CD8-positive, alpha-beta memory T cell (primary cell): ENCODE data around the gene HLA-E. TPM values are rescaled to one million over a fixed set of nuclear protein-coding genes. Genes with fewer than 3 reads are reported as not detected.

Experiments used
- CTCF ChIA-PET: fragments of 350-600 bp; sonication (Branson Sonifier 250); formaldehyde crosslinking; loops from one replicate; lab custom pipeline; 2021; ENCODE audit warnings: antibody characterized with exemption; lab: Charles Lee
- POLR2A ChIA-PET: fragments of 350-600 bp; sonication (Branson Sonifier 250); formaldehyde crosslinking; loops from one replicate; lab custom pipeline; 2021; ENCODE audit warnings: antibody characterized with exemption; lab: Charles Lee
- DNase-seq, 5 donors: peaks; one replicate each; pipeline versions ENCODE4 v3.0.0 to v3.0.0-alpha.2; 2020 to 2022; ENCODE audit warnings: mixed read lengths in 1 of 5
- H3K27ac ChIP-seq: one replicate; pipeline ENCODE4 v1.7.0; 2013; ENCODE audit warnings: low read depth, mild to moderate bottlenecking, low read length, moderate library complexity
- H3K27me3 ChIP-seq: 2 replicates; pipeline ENCODE4 v1.7.0; 2013; ENCODE audit warnings: low read length, mild to moderate bottlenecking; ENCODE audit not compliant: insufficient read depth, poor library complexity, severe bottlenecking
- H3K36me3 ChIP-seq: 2 replicates; pipeline ENCODE4 v1.7.0; 2013; ENCODE audit warnings: mild to moderate bottlenecking, low read length, moderate library complexity; ENCODE audit not compliant: insufficient read depth
- H3K4me1 ChIP-seq: 2 replicates; pipeline ENCODE4 v1.7.0; 2013; ENCODE audit warnings: mild to moderate bottlenecking, low read length, moderate library complexity; ENCODE audit not compliant: insufficient read depth
- H3K4me3 ChIP-seq: 2 replicates; pipeline ENCODE4 v1.7.0; 2013; ENCODE audit warnings: mild to moderate bottlenecking, low read length
- H3K9me3 ChIP-seq: 2 replicates; pipeline ENCODE4 v1.7.0; 2013; ENCODE audit warnings: mild to moderate bottlenecking, low read length
- H3K27ac Mint-ChIP-seq, 8 donors: one replicate each; pipeline ENCODE4 v1.8.0; 2020 to 2021; ENCODE audit warnings: mixed read lengths in 8 of 8, mild to moderate bottlenecking in 6 of 8, inconsistent platforms in 3 of 8, moderate library complexity in 3 of 8
- H3K27me3 Mint-ChIP-seq, 2 donors: one replicate each; pipeline ENCODE4 v1.8.0; 2020 to 2021; ENCODE audit warnings: mixed read lengths in 2 of 2, mild to moderate bottlenecking in 1 of 2, moderate library complexity in 1 of 2
- H3K36me3 Mint-ChIP-seq, 3 donors: one replicate each; pipeline ENCODE4 v1.8.0; 2020 to 2021; ENCODE audit warnings: mixed read lengths in 3 of 3, inconsistent platforms in 1 of 3, mild to moderate bottlenecking in 1 of 3
- H3K4me1 Mint-ChIP-seq, 3 donors: one replicate each; pipeline ENCODE4 v1.8.0; 2020 to 2021; ENCODE audit warnings: mixed read lengths in 3 of 3, inconsistent platforms in 1 of 3, mild to moderate bottlenecking in 1 of 3
- H3K4me3 Mint-ChIP-seq, 7 donors: one replicate each; pipeline ENCODE4 v1.8.0; 2020 to 2021; ENCODE audit warnings: mixed read lengths in 7 of 7, mild to moderate bottlenecking in 6 of 7, moderate library complexity in 4 of 7, inconsistent platforms in 2 of 7
- H3K9me3 Mint-ChIP-seq, 5 donors: one replicate each; pipeline ENCODE4 v1.8.0; 2020 to 2022; ENCODE audit warnings: mixed read lengths in 5 of 5, mild to moderate bottlenecking in 3 of 5, moderate library complexity in 2 of 5, inconsistent platforms in 1 of 5
- polyA plus RNA-seq: library from polyadenylated mRNA; unstranded; fragments of 300-500 nt; fragmentation: Illumina TruSeq; gene quantifications from one replicate; pipeline ENCODE4 v1.2.3, GENCODE V29; 2021
- total RNA-seq, 2 experiments: library from RNA; stranded (reverse); gene quantifications; one replicate each; pipeline ENCODE4 v1.2.3, GENCODE V29; 2021

Gene HLA-E
- total and polyA plus RNA-seq, 3 experiments from 2014 or later: 502 to 2,881 (median 511) TPM

- H3K36me3 Mint-ChIP-seq: no peaks in the 10 kb centered on the region
Measured at GRCh38 chr6:30450909-30451841, 38.1 kb upstream of the HLA-E start.

DNA sequence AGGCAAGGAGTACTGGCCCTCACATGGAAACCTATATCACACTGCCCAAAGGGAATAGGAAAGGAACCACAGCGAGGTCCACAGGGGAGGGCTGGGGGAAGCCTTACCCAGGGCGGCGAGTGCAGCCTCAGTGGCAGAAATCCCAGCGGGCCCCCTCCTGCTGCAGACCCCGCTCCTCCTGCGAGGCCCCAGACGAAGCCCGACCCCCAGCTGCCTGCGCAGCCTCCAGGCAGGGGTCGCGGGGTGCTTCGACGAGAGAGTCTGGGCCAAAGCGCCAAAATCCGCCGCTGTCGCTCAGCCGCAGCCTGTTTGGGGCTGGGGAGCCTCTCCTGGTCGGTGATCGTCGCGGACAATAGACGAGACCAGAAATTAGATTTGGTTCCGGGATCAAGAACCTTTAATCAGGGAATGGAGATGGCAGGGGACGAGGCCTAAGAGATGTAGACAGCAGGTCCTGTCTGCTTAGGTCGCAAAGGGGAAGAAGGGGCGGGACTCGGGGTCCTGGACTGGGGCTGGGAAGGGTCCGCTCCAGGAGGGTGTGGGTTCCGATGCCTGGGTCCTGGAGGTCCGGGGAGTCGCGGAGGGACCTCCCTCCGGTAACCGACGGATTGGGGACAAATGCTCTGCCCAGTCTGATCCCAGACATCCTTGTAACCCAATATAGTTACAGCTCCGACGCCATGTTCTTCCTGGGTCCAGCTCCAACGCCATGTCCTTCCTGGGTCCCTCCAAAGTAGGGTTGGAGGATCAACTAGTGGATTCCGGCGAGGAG is 36.4 kb upstream of the HLA-E start:
- POLR2A ChIA-PET: no interaction called here
- Mint-ChIP-seq H3K9me3 (peaks cover 0 to 2% (median 0%) of the 10 kb centered on the region in 5 donors), H3K36me3 (no peaks in the 10 kb centered on the region), H3K4me1 (peaks cover 40 to 56% (median 47%) of the 10 kb centered on the region in 3 donors), H3K4me3 (peak overlapping the region in 4 of 7 donors; percentile 50 to 75 (median 65)), H3K27ac (peak overlapping the region in 1 of 8 donors; percentile 58), H3K27me3 (peaks cover 52 to 85% of the 10 kb centered on the region in 2 donors)
- Histone ChIP-seq H3K36me3 (no peaks in the 10 kb centered on the region), H3K9me3 (no peaks in the 10 kb centered on the region), H3K27me3 (peaks cover 67% of the 10 kb centered on the region), H3K4me3 (no peak overlapping the region), H3K4me1 (peaks cover 35% of the 10 kb centered on the region), H3K27ac (no peak overlapping the region)
- CTCF ChIA-PET: interaction anchor here (0.6 to 4.3 kb wide), 27 partner anchors 11 to 634 kb away, joined by 3 to 26 read pairs (median 4); no protein-coding TSS in a partner anchor
- DNase-seq: no peak

More at GRCh38 chr6:30450909-30451841, 38.1 kb upstream of the HLA-E start:
- H3K4me1 ChIP-seq: peaks cover 35% of the 10 kb centered on the region
- no peak overlapping the region for H3K27ac ChIP-seq
- DNase-seq: peak; percentile 34 to 71 (median 65)
- Mint-ChIP-seq H3K9me3 (peaks cover 0 to 2% (median 0%) of the 10 kb centered on the region in 5 donors), H3K27me3 (peaks cover 52 to 90% of the 10 kb centered on the region in 2 donors), H3K4me3 (peak overlapping the region; percentile 38 to 80 (median 72)), H3K4me1 (peaks cover 40 to 56% (median 47%) of the 10 kb centered on the region in 3 donors), H3K27ac (peak overlapping the region in 6 of 8 donors; percentile 5 to 75 (median 19))
- H3K9me3 ChIP-seq: no peaks in the 10 kb centered on the region
- H3K4me3 ChIP-seq: peak overlapping the region; percentile 30
- H3K36me3 ChIP-seq: no peaks in the 10 kb centered on the region
- POLR2A ChIA-PET: interaction anchor here (0.8 to 2.2 kb wide), 5 partner anchors 10 to 148 kb away, joined by 3 to 8 read pairs (median 4); no protein-coding TSS in a partner anchor
- H3K27me3 ChIP-seq: peaks cover 70% of the 10 kb centered on the region
- CTCF ChIA-PET: interaction anchor here (0.9 to 4.3 kb wide), 9 partner anchors 12 to 280 kb away, joined by 3 to 26 read pairs (median 6); no protein-coding TSS in a partner anchor

GRCh38 chr6:30453508-30454116 is 35.7 kb upstream of the HLA-E start:
- H3K27ac Mint-ChIP-seq: peak overlapping the region in 1 of 8 donors; percentile 58
- peaks cover 39 to 55% (median 47%) of the 10 kb centered on the region in 3 donors for H3K4me1 Mint-ChIP-seq
- Histone ChIP-seq H3K36me3 (no peaks in the 10 kb centered on the region), H3K4me1 (peaks cover 35% of the 10 kb centered on the region), H3K9me3 (no peaks in the 10 kb centered on the region), H3K27ac (no peak overlapping the region), H3K4me3 (no peak overlapping the region), H3K27me3 (peaks cover 67% of the 10 kb centered on the region)
- CTCF ChIA-PET: interaction anchor here (0.6 to 4.3 kb wide), 27 partner anchors 10 to 634 kb away, joined by 3 to 26 read pairs (median 4); no protein-coding TSS in a partner anchor
- DNase-seq: peak; percentile 72 to 89 (median 81)
- H3K4me3 Mint-ChIP-seq: peak overlapping the region in 5 of 7 donors; percentile 25 to 75 (median 50)
- peaks cover under 1 to 6% (median 4%) of the 10 kb centered on the region in 5 donors for H3K9me3 Mint-ChIP-seq
- no peaks in the 10 kb centered on the region for H3K36me3 Mint-ChIP-seq
- POLR2A ChIA-PET: no interaction called here
- H3K27me3 Mint-ChIP-seq: peaks cover 54 to 85% of the 10 kb centered on the region in 2 donors

GRCh38 chr6:30459145-30459544 is 30.2 kb upstream of the HLA-E start:
- Histone ChIP-seq H3K27me3 (peaks cover 81% of the 10 kb centered on the region), H3K27ac (no peak overlapping the region), H3K4me1 (peaks cover 16% of the 10 kb centered on the region), H3K36me3 (no peaks in the 10 kb centered on the region), H3K4me3 (no peak overlapping the region), H3K9me3 (no peaks in the 10 kb centered on the region)
- Mint-ChIP-seq H3K9me3 (peaks cover 16 to 24% (median 18%) of the 10 kb centered on the region in 5 donors), H3K27ac (no peak overlapping the region), H3K36me3 (no peaks in the 10 kb centered on the region), H3K4me3 (no peak overlapping the region), H3K27me3 (peaks cover 84 to 89% of the 10 kb centered on the region in 2 donors), H3K4me1 (peaks cover 21 to 33% (median 30%) of the 10 kb centered on the region in 3 donors)
- POLR2A ChIA-PET: no interaction called here
- DNase-seq: no peak
- CTCF ChIA-PET: interaction anchor here (1.0 kb wide), 1 partner anchor 302 kb away, joined by 3 read pairs; no protein-coding TSS in a partner anchor

GRCh38 chr6:30461055-30461454 is 28.3 kb upstream of the HLA-E start:
- no peak overlapping the region for H3K4me3 ChIP-seq
- DNase-seq: no peak
- peaks cover 81 to 85% of the 10 kb centered on the region in 2 donors for H3K27me3 Mint-ChIP-seq
- ChIA-PET CTCF (no interaction called here), POLR2A (no interaction called here)
- H3K27ac Mint-ChIP-seq: no peak overlapping the region
- H3K27me3 ChIP-seq: peaks cover 86% of the 10 kb centered on the region
- H3K9me3 ChIP-seq: no peaks in the 10 kb centered on the region
- no peaks in the 10 kb centered on the region for H3K36me3 Mint-ChIP-seq
- no peak overlapping the region for H3K27ac ChIP-seq
- no peak overlapping the region for H3K4me3 Mint-ChIP-seq
- H3K4me1 ChIP-seq: peaks cover 35% of the 10 kb centered on the region
- no peaks in the 10 kb centered on the region for H3K36me3 ChIP-seq
- peaks cover 35 to 49% (median 44%) of the 10 kb centered on the region in 3 donors for H3K4me1 Mint-ChIP-seq
- H3K9me3 Mint-ChIP-seq: peaks cover 16 to 24% (median 18%) of the 10 kb centered on the region in 5 donors

- ChIA-PET POLR2A (interaction anchor here (0.6 kb wide), 1 partner anchor 10 kb away, joined by 11 read pairs; no protein-coding TSS in a partner anchor), CTCF (interaction anchor here (1.3 to 2.6 kb wide), 2 partner anchors 9 to 10 kb away, joined by 3 to 9 read pairs; no protein-coding TSS in a partner anchor)
- Mint-ChIP-seq H3K36me3 (no peaks in the 10 kb centered on the region), H3K27ac (no peak overlapping the region), H3K9me3 (peaks cover 16 to 24% (median 16%) of the 10 kb centered on the region in 5 donors), H3K27me3 (peaks cover 74 to 88% of the 10 kb centered on the region in 2 donors), H3K4me1 (peaks cover 43 to 61% (median 54%) of the 10 kb centered on the region in 3 donors), H3K4me3 (peak overlapping the region in 2 of 7 donors; percentile 2 to 67)
- H3K4me1 ChIP-seq: peaks cover 46% of the 10 kb centered on the region
- H3K9me3 ChIP-seq: no peaks in the 10 kb centered on the region
- peaks cover 88% of the 10 kb centered on the region for H3K27me3 ChIP-seq
- no peaks in the 10 kb centered on the region for H3K36me3 ChIP-seq
- H3K27ac ChIP-seq: no peak overlapping the region
- H3K4me3 ChIP-seq: no peak overlapping the region
- no peak for DNase-seq
Measured at GRCh38 chr6:30462482-30462881, 26.8 kb upstream of the HLA-E start.

DNA sequence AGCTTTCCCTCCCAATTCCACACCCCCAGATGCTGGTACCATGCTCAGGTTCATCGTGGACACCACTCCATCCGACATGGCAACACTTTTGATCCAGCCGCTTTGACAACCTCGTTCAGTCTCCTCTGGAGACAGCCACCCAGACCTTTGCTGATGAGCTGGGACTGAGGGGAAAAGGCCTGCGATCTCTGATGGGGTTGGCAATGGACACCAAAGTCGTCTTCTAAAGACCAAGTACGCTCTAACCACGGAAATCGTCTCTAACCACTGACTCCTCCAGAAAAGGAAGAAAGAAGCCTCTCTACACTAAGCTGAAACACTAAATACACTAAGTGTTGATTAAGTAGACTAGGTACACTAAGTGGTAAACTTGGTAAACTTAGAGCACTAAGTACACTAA is 26.1 kb upstream of the HLA-E start:
- Mint-ChIP-seq H3K9me3 (peaks cover 16 to 21% (median 16%) of the 10 kb centered on the region in 5 donors), H3K27ac (peak overlapping the region in 2 of 8 donors; percentile 9 to 67), H3K4me3 (peak overlapping the region; percentile 6 to 67 (median 58)), H3K36me3 (no peaks in the 10 kb centered on the region), H3K27me3 (peaks cover 69 to 85% of the 10 kb centered on the region in 2 donors), H3K4me1 (peaks cover 43 to 61% (median 54%) of the 10 kb centered on the region in 3 donors)
- POLR2A ChIA-PET: interaction anchor here (0.6 to 1.8 kb wide), 5 partner anchors 12 to 1732 kb away, joined by 3 to 8 read pairs (median 3); partner anchors contain the start of gene TRIM26
- H3K4me3 ChIP-seq: peak overlapping the region; percentile 26
- H3K36me3 ChIP-seq: no peaks in the 10 kb centered on the region
- peaks cover 88% of the 10 kb centered on the region for H3K27me3 ChIP-seq
- CTCF ChIA-PET: interaction anchor here (0.6 to 2.6 kb wide), 7 partner anchors 9 to 655 kb away, joined by 3 to 9 read pairs (median 3); no protein-coding TSS in a partner anchor
- H3K27ac ChIP-seq: no peak overlapping the region
- peaks cover 46% of the 10 kb centered on the region for H3K4me1 ChIP-seq
- no peaks in the 10 kb centered on the region for H3K9me3 ChIP-seq
- no peak for DNase-seq
